AG04450 (cell line): ENCODE measurements around the gene TMEM263. TPM values are rescaled to one million over a fixed set of nuclear protein-coding genes. Genes with fewer than 3 reads are reported as not detected.

ENCODE experiments used
- CTCF ChIA-PET: fragments of 300-600, 350-600 bp; formaldehyde crosslinking; extraction: SDS; loops from one replicate; lab custom pipeline; 2022; ENCODE audit warnings: antibody characterized with exemption, inconsistent platforms; lab: Charles Lee
- POLR2A ChIA-PET: fragments of 350-600 bp; formaldehyde crosslinking; extraction: SDS; loops from one replicate; lab custom pipeline; 2021; ENCODE audit warnings: antibody characterized with exemption, inconsistent platforms; lab: Yijun Ruan, JAX
- DNase-seq: peaks from one replicate; pipeline ENCODE4 v3.0.0-alpha.2; 2011; ENCODE audit warnings: low read depth, low spot score
- H3K27ac ChIP-seq: one replicate; pipeline ENCODE4 v1.5.1; 2012; ENCODE audit warnings: low read depth, low read length, control low read depth
- H3K27me3 ChIP-seq: one replicate; pipeline ENCODE4 v1.6.0; 2012; ENCODE audit warnings: low read length; ENCODE audit not compliant: control insufficient read depth, insufficient read depth
- H3K4me3 ChIP-seq: 2 replicates; pipeline ENCODE4 v1.5.1; 2011; ENCODE audit warnings: mild to moderate bottlenecking, low read depth, low read length, control low read depth
- H3K9me3 ChIP-seq: 2 replicates; pipeline ENCODE4 v1.5.1; 2012; ENCODE audit warnings: low read length; ENCODE audit not compliant: control insufficient read depth, insufficient read depth
- CTCF ChIP-seq: IDR thresholded peaks from 2 replicates; pipeline ENCODE4 v1.5.1; 2011; ENCODE audit warnings: low read depth, low read length, control low read depth, inconsistent platforms
- polyA plus RNA-seq: library from polyadenylated mRNA; depleted of rRNA; stranded (reverse); fragments of >200 nt; gene quantifications from 2 replicates; pipeline ENCODE4 v1.2.3, GENCODE V29; 2011

Gene TMEM263
- polyA plus RNA-seq, 1 experiment = 118 TPM

GRCh38 chr12:106980944-106981343 lies 25.2 kb downstream of the TMEM263 start:
- ChIA-PET CTCF (interaction anchor here (1.0 kb wide), 1 partner anchor 151 kb away, joined by 3 read pairs; no protein-coding TSS in a partner anchor), POLR2A (interaction anchor here (0.6 to 1.7 kb wide), 2 partner anchors 25 to 1061 kb away, joined by 3 to 6 read pairs; partner anchors contain the start of gene TMEM263)
- Histone ChIP-seq H3K4me3 (no peak overlapping the region), H3K27me3 (no peaks in the 10 kb centered on the region), H3K9me3 (no peaks in the 10 kb centered on the region), H3K27ac (no peak overlapping the region)
- no peak for TF ChIP-seq CTCF
- no peak for DNase-seq

DNA sequence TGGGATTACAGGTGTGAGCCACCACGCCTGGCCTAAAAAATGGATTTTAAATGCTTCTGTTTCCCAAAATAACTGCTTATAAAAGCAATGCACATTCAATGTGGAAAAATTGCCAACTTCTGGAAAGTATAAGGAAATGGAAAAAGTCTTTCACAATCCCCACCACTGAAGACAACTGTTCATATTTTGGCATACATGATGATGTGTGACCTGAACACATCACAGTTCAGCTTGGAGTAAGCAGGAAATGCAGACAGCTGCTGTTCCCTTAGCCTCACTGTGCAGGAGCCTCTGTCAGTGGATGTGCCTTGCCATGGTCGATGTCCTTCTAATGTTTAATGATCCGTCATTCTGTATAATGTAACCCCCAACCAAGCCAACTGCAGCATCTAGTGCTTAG lies 26.1 kb downstream of the TMEM263 start:
- POLR2A ChIA-PET = interaction anchor here (0.8 to 1.7 kb wide), 2 partner anchors 25 to 26 kb away, joined by 4 to 6 read pairs; partner anchors contain the start of gene TMEM263

GRCh38 chr12:106982229-106982628 lies 26.5 kb downstream of the TMEM263 start:
- no peak for TF ChIP-seq CTCF
- no peak for DNase-seq
- POLR2A ChIA-PET = no interaction called here

More for the DNA sequence above, 26.1 kb downstream of the TMEM263 start:
- TF ChIP-seq CTCF = no peak
- no peaks in the 10 kb centered on the region for H3K9me3 ChIP-seq
- no peaks in the 10 kb centered on the region for H3K27me3 ChIP-seq
- H3K27ac ChIP-seq = no peak overlapping the region
- no peak for DNase-seq
- H3K4me3 ChIP-seq = no peak overlapping the region
- CTCF ChIA-PET = interaction anchor here (1.0 kb wide), 1 partner anchor 150 kb away, joined by 3 read pairs; no protein-coding TSS in a partner anchor

GRCh38 chr12:106984588-106985137 lies 29.0 kb downstream of the TMEM263 start:
- TF ChIP-seq CTCF = no peak
- ChIA-PET POLR2A (interaction anchor here (1.6 kb wide), 1 partner anchor 29 kb away, joined by 5 read pairs; the partner anchor contains the start of gene TMEM263), CTCF (interaction anchor here (1.2 kb wide), 1 partner anchor 107 kb away, joined by 3 read pairs; no protein-coding TSS in a partner anchor)
- DNase-seq = no peak
- no peaks in the 10 kb centered on the region for H3K9me3 ChIP-seq
- no peak overlapping the region for H3K4me3 ChIP-seq
- H3K27ac ChIP-seq = no peak overlapping the region
- no peaks in the 10 kb centered on the region for H3K27me3 ChIP-seq

More at GRCh38 chr12:106982229-106982628, 26.5 kb downstream of the TMEM263 start:
- no peak overlapping the region for H3K4me3 ChIP-seq
- no peaks in the 10 kb centered on the region for H3K9me3 ChIP-seq
- H3K27ac ChIP-seq = no peak overlapping the region
- CTCF ChIA-PET = no interaction called here
- no peaks in the 10 kb centered on the region for H3K27me3 ChIP-seq

DNA sequence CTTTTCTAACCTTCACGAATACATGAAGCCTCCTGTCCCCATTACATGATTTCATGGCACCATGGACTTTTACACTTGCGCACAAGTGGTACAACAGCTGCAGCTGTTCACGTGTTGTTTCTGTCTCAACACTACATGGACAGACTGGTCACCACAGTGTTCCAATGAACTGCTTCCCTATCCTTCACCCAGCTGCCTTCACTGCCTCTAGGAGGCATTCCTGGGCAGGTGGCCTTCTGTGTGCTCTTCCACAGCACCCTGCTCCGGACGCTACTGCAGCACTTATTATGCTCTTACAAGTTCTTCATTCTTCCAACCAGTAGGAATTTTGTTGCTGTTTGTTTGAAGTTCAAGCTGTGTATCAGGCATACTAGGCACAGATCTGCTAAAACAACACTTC lies 29.8 kb downstream of the TMEM263 start:
- H3K27me3 ChIP-seq = no peaks in the 10 kb centered on the region
- CTCF ChIA-PET = no interaction called here
- no peaks in the 10 kb centered on the region for H3K9me3 ChIP-seq
- no peak overlapping the region for H3K27ac ChIP-seq
- no peak for TF ChIP-seq CTCF
- no peak for DNase-seq
- H3K4me3 ChIP-seq = no peak overlapping the region
- POLR2A ChIA-PET = no interaction called here
